Upper lobe of right lung (tissue), 1 donor: ENCODE results near the gene EPB41L2. TPM values are rescaled to one million over a fixed set of nuclear protein-coding genes. Genes with fewer than 3 reads are reported as not detected.

ENCODE experiments used
- ATAC-seq: fragments of 200-7000 bp; cut with Tn5 transposase; one replicate; pipeline ENCODE4 v1.9.1; 2020; ENCODE audit warnings: mild to moderate bottlenecking, moderate library complexity
- DNase-seq: peaks from one replicate; pipeline ENCODE4 v3.0.0-alpha.2; 2020
- H3K27ac ChIP-seq: fragments of 200-600 bp; one replicate; pipeline ENCODE4 v1.8.0; 2022
- H3K27me3 ChIP-seq: fragments of 200-600 bp; one replicate; pipeline ENCODE4 v1.8.0; 2022; ENCODE audit warnings: mild to moderate bottlenecking
- H3K36me3 ChIP-seq: fragments of 200-600 bp; one replicate; pipeline ENCODE4 v1.8.0; 2022
- H3K4me1 ChIP-seq: fragments of 200-600 bp; one replicate; pipeline ENCODE4 v1.8.0; 2022
- H3K4me3 ChIP-seq: fragments of 200-600 bp; one replicate; pipeline ENCODE4 v1.8.0; 2022; ENCODE audit warnings: mild to moderate bottlenecking
- H3K9me3 ChIP-seq: fragments of 200-600 bp; one replicate; pipeline ENCODE4 v1.8.0; 2022
- CTCF ChIP-seq: fragments of 200-600 bp; IDR thresholded peaks from one replicate; pipeline ENCODE4 v1.8.0; 2022; ENCODE audit warnings: antibody characterized with exemption
- intact Hi-C: fragments of 100-400 bp; cut with DNase I; formaldehyde crosslinking; loops from one replicate; pipeline ENCODE4 v1.11.0; 2022
- total RNA-seq: library from RNA; stranded (reverse); fragmentation: NEBNext Ultra II Directional; extraction: Animal tissue kit (Norgen Biotek cat#: 25700); gene quantifications from one replicate; pipeline ENCODE4 v1.2.1, GENCODE V29; 2021
- donor health status: DM: no; HTN: yes; CAD: no; lungs with severe emphysema.

EPB41L2 gene
- total RNA-seq, 1 donor from 2014 or later, result 174 TPM

GRCh38 chr6:130824978-130825694 lies 237.9 kb downstream of the EPB41L2 start:
- intact Hi-C loops, result no loop called here
- H3K4me3 ChIP-seq, result no peak overlapping the region
- H3K36me3 ChIP-seq, result no peaks in the 10 kb centered on the region
- H3K27ac ChIP-seq, result no peak overlapping the region
- no peak for ATAC-seq
- no peaks in the 10 kb centered on the region for H3K9me3 ChIP-seq
- H3K27me3 ChIP-seq, result no peaks in the 10 kb centered on the region
- no peak for DNase-seq
- no peaks in the 10 kb centered on the region for H3K4me1 ChIP-seq
- TF ChIP-seq CTCF, result no peak

- DNase-seq, result no peak
- Histone ChIP-seq H3K9me3 (no peaks in the 10 kb centered on the region), H3K27me3 (no peaks in the 10 kb centered on the region), H3K27ac (no peak overlapping the region), H3K4me1 (no peaks in the 10 kb centered on the region), H3K4me3 (no peak overlapping the region), H3K36me3 (no peaks in the 10 kb centered on the region)
- intact Hi-C loops, result no loop called here
- TF ChIP-seq CTCF, result no peak
- ATAC-seq, result no peak
Observed at GRCh38 chr6:130822736-130823135, 240.3 kb downstream of the EPB41L2 start.

- DNase-seq, result no peak
- ATAC-seq, result no peak
- H3K27ac ChIP-seq, result no peak overlapping the region
Observed at GRCh38 chr6:130815200-130816071, 247.6 kb downstream of the EPB41L2 start.

GRCh38 chr6:130814506-130814905 lies 248.5 kb downstream of the EPB41L2 start:
- TF ChIP-seq CTCF, result no peak
- ATAC-seq, result no peak
- no peak for DNase-seq

More at GRCh38 chr6:130815200-130816071, 247.6 kb downstream of the EPB41L2 start:
- Histone ChIP-seq H3K36me3 (no peaks in the 10 kb centered on the region), H3K9me3 (no peaks in the 10 kb centered on the region), H3K4me1 (no peaks in the 10 kb centered on the region), H3K27me3 (no peaks in the 10 kb centered on the region), H3K4me3 (no peak overlapping the region)
- TF ChIP-seq CTCF, result no peak
- intact Hi-C loops, result no loop called here

GRCh38 chr6:130811932-130812331 lies 251.1 kb downstream of the EPB41L2 start:
- Histone ChIP-seq H3K4me1 (no peaks in the 10 kb centered on the region), H3K36me3 (no peaks in the 10 kb centered on the region), H3K9me3 (no peaks in the 10 kb centered on the region), H3K4me3 (no peak overlapping the region), H3K27ac (no peak overlapping the region), H3K27me3 (no peaks in the 10 kb centered on the region)
- ATAC-seq, result no peak
- no peak for TF ChIP-seq CTCF
- DNase-seq, result no peak
- intact Hi-C loops, result no loop called here

More at GRCh38 chr6:130814506-130814905, 248.5 kb downstream of the EPB41L2 start:
- Histone ChIP-seq H3K27me3 (no peaks in the 10 kb centered on the region), H3K4me1 (no peaks in the 10 kb centered on the region), H3K9me3 (no peaks in the 10 kb centered on the region), H3K4me3 (no peak overlapping the region), H3K27ac (no peak overlapping the region), H3K36me3 (no peaks in the 10 kb centered on the region)
- intact Hi-C loops, result no loop called here
